ENCODE results near the gene NBPF20.
"Not testable (repeated sequence)": the region's sequence is repeated elsewhere in the genome, so short reads cannot be mapped to it uniquely, and the experiment has no call there.

GRCh38 chr1:145415149-145415548 lies 10.3 kb downstream of the NBPF20 start:
- not testable (repeated sequence) for TF ChIP-seq POLR2A (IDR thresholded peaks at IDR 0.05; ENCODE audit: low read length); GATA1 (IDR thresholded peaks at IDR 0.05; ENCODE audit: low read depth, low read length)

Data from erythroblast (primary cell).